Thoracic aorta (tissue), 2 donors: Measurements from ENCODE around the gene DTHD1. TPM values are rescaled to one million over a fixed set of nuclear protein-coding genes. Genes with fewer than 3 reads are reported as not detected.

Experiments
- ATAC-seq: fragments of 150-250 bp; one replicate; pipeline ENCODE4 v1.8.0; 2017; ENCODE audit warnings: low read depth; ENCODE audit not compliant: insufficient number of reproducible peaks, low FRiP score
- DNase-seq: peaks from one replicate; pipeline ENCODE4 v3.0.0-alpha.2; 2020; ENCODE audit warnings: low spot score
- H3K27ac ChIP-seq, 2 donors: fragments of 200-600 bp; sonication (generic); 1 replicate in 1 of 2; 2 replicates in 1 of 2; pipeline ENCODE4 v1.5.1; 2016; ENCODE audit warnings: mild to moderate bottlenecking in 2 of 2, moderate library complexity in 2 of 2
- H3K27me3 ChIP-seq: fragments of 200-600 bp; sonication (generic); replicated peaks from 2 replicates; pipeline ENCODE4 v1.6.0; 2016; ENCODE audit warnings: mild to moderate bottlenecking; ENCODE audit not compliant: insufficient read depth
- H3K36me3 ChIP-seq: fragments of 200-600 bp; sonication (generic); one replicate; pipeline ENCODE4 v1.5.1; 2016
- H3K4me1 ChIP-seq, 2 donors: fragments of 200-600 bp; sonication (generic); 1 replicate in 1 of 2; 2 replicates in 1 of 2; pipeline versions ENCODE4 v1.5.1 to v1.6.0; 2016; ENCODE audit warnings: low read depth in 2 of 2, mild to moderate bottlenecking in 1 of 2; ENCODE audit not compliant: control insufficient read depth in 1 of 2
- H3K4me3 ChIP-seq: fragments of 200-600 bp; sonication (generic); 2 replicates; pipeline ENCODE4 v1.5.1; 2016; ENCODE audit warnings: mild to moderate bottlenecking
- H3K9me3 ChIP-seq: fragments of 200-600 bp; sonication (generic); 2 replicates; pipeline ENCODE4 v1.5.1; 2016
- CTCF ChIP-seq: fragments of 200-600 bp; sonication (generic); IDR thresholded peaks from one replicate; pipeline ENCODE4 v1.5.1; 2019; ENCODE audit warnings: antibody characterized with exemption
- total RNA-seq, 2 donors: library from RNA; depleted of rRNA; stranded (reverse); fragments of >200 nt; gene quantifications; one replicate each; pipeline versions ENCODE4 v1.1.0 to v1.2.3, GENCODE V29; 2016

DTHD1 gene
- total RNA-seq, 2 donors from 2014 or later: 0.54 to 1.1 TPM

- Histone ChIP-seq H3K27ac (no peak overlapping the region), H3K27me3 (no peaks in the 10 kb centered on the region), H3K36me3 (no peaks in the 10 kb centered on the region), H3K4me3 (peak overlapping the region; percentile 10), H3K9me3 (no peaks in the 10 kb centered on the region), H3K4me1 (no peaks in the 10 kb centered on the region)
- TF ChIP-seq CTCF: no peak
- ATAC-seq (no peak), DNase-seq (no peak)
Observed at GRCh38 chr4:36256398-36256891, 25.0 kb upstream of the DTHD1 start.

- Histone ChIP-seq H3K27me3 (no peaks in the 10 kb centered on the region), H3K36me3 (no peaks in the 10 kb centered on the region), H3K4me3 (no peak overlapping the region), H3K4me1 (no peaks in the 10 kb centered on the region), H3K9me3 (no peaks in the 10 kb centered on the region), H3K27ac (no peak overlapping the region)
- DNase-seq (no peak), ATAC-seq (no peak)
- TF ChIP-seq CTCF: no peak
Observed at GRCh38 chr4:36260731-36261130, 20.7 kb upstream of the DTHD1 start.

- Histone ChIP-seq H3K4me3 (no peak overlapping the region), H3K36me3 (no peaks in the 10 kb centered on the region), H3K27me3 (no peaks in the 10 kb centered on the region), H3K27ac (no peak overlapping the region), H3K4me1 (no peaks in the 10 kb centered on the region), H3K9me3 (no peaks in the 10 kb centered on the region)
- DNase-seq: no peak
- no peak for TF ChIP-seq CTCF
- ATAC-seq: no peak
Observed at GRCh38 chr4:36264207-36264826, 17.1 kb upstream of the DTHD1 start.

- H3K9me3 ChIP-seq: no peaks in the 10 kb centered on the region
- no peak overlapping the region for H3K27ac ChIP-seq
- no peaks in the 10 kb centered on the region for H3K27me3 ChIP-seq
- TF ChIP-seq CTCF: no peak
- no peak for DNase-seq
- no peaks in the 10 kb centered on the region for H3K4me1 ChIP-seq
- no peak for ATAC-seq
- H3K4me3 ChIP-seq: no peak overlapping the region
- H3K36me3 ChIP-seq: no peaks in the 10 kb centered on the region
Observed at GRCh38 chr4:36267486-36268268, 13.7 kb upstream of the DTHD1 start.

- H3K4me3 ChIP-seq: no peak overlapping the region
- no peaks in the 10 kb centered on the region for H3K27me3 ChIP-seq
- no peaks in the 10 kb centered on the region for H3K9me3 ChIP-seq
- H3K4me1 ChIP-seq: no peaks in the 10 kb centered on the region
- TF ChIP-seq CTCF: no peak
- no peaks in the 10 kb centered on the region for H3K36me3 ChIP-seq
- DNase-seq: no peak
- ATAC-seq: no peak
- no peak overlapping the region for H3K27ac ChIP-seq
Observed at GRCh38 chr4:36269101-36269500, 12.3 kb upstream of the DTHD1 start.
